GM20000 (cell line): ENCODE results near the gene OSBPL10.

Experiments
- DNase-seq: peaks from one replicate; pipeline ENCODE4 v3.0.0; 2012; ENCODE audit warnings: low spot score
- TF ChIP-seq, protein P1 (sequence below): IDR thresholded peaks from 2 replicates; pipeline ENCODE4 v1.5.1; 2012; ENCODE audit warnings: mild to moderate bottlenecking, control low read depth; ENCODE audit errors: extremely low read depth, missing control alignments

Gene OSBPL10

DNA sequence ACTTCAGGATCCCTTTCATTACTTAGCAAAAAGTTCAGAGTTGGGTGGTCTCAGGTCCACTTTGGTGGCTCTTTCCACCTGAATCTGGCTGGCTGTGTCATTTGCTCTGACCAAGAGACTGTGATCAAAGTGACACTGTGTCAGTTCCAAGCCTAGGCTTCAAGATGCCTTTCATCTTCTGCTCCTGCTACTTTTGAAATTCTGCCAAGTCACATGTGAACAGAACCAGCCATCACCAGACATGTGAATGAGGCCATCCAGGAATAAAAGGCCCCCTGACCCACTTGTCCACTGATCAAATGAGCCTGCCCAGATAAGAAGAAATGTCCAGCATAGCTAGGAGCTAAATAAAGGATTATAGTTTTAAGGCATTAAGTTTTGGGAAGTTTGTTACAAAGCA is 132.2 kb downstream of the OSBPL10 start:
- DNase-seq = no peak
- TF ChIP-seq, protein P1, sequence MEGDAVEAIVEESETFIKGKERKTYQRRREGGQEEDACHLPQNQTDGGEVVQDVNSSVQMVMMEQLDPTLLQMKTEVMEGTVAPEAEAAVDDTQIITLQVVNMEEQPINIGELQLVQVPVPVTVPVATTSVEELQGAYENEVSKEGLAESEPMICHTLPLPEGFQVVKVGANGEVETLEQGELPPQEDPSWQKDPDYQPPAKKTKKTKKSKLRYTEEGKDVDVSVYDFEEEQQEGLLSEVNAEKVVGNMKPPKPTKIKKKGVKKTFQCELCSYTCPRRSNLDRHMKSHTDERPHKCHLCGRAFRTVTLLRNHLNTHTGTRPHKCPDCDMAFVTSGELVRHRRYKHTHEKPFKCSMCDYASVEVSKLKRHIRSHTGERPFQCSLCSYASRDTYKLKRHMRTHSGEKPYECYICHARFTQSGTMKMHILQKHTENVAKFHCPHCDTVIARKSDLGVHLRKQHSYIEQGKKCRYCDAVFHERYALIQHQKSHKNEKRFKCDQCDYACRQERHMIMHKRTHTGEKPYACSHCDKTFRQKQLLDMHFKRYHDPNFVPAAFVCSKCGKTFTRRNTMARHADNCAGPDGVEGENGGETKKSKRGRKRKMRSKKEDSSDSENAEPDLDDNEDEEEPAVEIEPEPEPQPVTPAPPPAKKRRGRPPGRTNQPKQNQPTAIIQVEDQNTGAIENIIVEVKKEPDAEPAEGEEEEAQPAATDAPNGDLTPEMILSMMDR = no peak

- TF ChIP-seq, protein P1 = no peak
- DNase-seq = no peak
Measured at GRCh38 chr3:31848163-31848818, 132.8 kb downstream of the OSBPL10 start.

DNA sequence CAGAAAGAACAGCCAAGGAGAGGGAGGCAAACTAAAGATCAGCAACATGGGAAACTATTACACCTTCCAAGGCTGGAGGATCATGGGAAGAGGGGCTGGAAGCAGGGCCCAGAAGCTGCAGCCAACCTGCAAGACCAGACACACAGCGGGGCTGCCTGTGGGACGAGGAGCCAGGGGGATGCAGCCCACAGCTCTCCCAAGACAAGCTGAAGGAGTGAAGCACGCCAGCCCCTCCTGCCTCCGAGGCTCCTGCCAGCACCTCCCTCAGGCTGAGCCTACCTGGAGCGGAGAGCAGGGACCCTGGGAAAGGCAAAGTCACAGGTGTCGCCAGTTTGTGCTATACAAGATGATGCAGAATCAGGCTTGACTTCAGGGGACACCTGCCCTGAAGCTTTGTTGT is 133.3 kb downstream of the OSBPL10 start:
- no peak for DNase-seq
- TF ChIP-seq, protein P1 = no peak

GRCh38 chr3:31841515-31841914 is 139.5 kb downstream of the OSBPL10 start:
- TF ChIP-seq, protein P1 = no peak

GRCh38 chr3:31840252-31840651 is 140.8 kb downstream of the OSBPL10 start:
- TF ChIP-seq, protein P1 = no peak
- no peak for DNase-seq

More at GRCh38 chr3:31841515-31841914, 139.5 kb downstream of the OSBPL10 start:
- DNase-seq = no peak

GRCh38 chr3:31839144-31839917 is 141.7 kb downstream of the OSBPL10 start:
- TF ChIP-seq, protein P1 = no peak
- DNase-seq = no peak
